GM19193 (cell line): ENCODE results near the gene PARP6.

Source experiments
- POLR2A ChIP-seq: IDR thresholded peaks from 4 replicates; pipeline ENCODE4 v1.6.1; 2011; ENCODE audit not compliant: insufficient read depth, insufficient read length; ENCODE audit errors: extremely low read depth

PARP6 gene

DNA sequence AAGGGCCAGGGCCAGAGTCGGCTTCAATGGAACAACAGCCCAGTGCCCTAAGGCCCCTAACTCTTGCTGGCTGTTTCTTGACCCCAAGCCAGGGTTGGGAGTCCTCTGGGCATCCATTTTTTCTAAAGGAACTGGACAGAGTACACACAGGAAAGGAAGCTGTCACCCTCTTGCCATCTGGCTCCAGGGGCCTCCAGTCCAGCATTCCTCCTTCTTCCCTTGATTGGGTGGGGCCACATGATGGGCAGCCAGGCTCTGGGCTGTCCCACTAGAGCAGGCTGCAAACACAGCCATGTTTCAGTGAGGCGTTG, 73.2 kb downstream of the PARP6 start:
- no peak for TF ChIP-seq POLR2A

GRCh38 chr15:72198356-72199204, 73.8 kb downstream of the PARP6 start:
- peak; percentile 38 for TF ChIP-seq POLR2A

- no peak for TF ChIP-seq POLR2A
These were observed 74.6 kb downstream of the PARP6 start, which contains the start of gene GRAMD2A for GRCh38 chr15:72197460-72198355. TSS of gene GRAMD2A (minus strand) at chr15:72197787.

DNA sequence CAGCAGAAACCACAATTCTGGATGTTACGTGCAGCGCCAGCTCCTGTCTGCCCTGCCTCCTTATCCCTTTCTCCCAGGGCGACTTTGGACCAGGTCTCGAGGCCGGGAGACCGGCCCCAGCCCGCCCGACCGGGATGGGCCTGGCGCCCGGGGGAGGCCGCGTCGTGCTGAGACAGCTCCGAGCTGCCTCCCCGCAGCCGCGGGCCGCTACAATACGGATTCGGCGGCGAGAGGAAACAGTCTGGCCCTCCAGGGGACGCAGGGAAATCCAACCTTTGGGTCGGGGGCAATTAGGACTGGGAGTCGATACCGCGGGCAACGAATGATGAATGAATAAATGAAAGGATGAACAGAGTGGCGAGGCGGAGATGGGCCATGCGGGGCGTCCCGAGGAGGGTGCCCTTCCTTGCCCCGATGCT, 75.3 kb downstream of the PARP6 start:
- TF ChIP-seq POLR2A: no peak

DNA sequence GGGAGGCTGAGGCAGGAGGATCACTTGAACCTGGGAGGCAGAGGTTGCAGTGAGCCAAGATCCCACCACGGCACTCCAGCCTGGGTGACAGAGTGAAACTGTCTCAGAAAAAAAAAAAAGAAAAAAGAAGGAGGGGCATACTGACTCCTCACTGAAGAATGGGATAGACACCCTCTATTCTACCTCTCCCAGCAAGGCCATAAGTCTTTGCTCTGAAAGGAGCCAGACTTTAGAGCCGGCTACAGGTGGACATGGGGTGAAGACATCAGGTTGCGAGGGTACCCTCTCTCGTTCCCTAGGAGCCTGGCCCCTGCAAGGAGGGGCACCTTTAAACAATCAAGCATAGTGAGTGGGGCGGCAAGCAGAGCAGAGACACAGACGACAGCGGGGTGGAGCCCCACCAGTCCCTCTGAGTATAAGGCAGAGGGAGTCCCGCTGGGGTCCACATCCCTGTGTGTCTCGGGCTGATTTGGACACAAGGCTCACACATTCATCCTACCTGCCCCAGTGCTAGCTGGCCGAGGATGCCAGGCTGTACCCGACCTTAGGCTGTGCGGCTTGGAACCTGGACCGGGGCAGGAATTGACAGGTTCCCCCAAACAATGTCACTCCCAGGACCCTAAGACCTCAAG, 75.8 kb downstream of the PARP6 start:
- no peak for TF ChIP-seq POLR2A

DNA sequence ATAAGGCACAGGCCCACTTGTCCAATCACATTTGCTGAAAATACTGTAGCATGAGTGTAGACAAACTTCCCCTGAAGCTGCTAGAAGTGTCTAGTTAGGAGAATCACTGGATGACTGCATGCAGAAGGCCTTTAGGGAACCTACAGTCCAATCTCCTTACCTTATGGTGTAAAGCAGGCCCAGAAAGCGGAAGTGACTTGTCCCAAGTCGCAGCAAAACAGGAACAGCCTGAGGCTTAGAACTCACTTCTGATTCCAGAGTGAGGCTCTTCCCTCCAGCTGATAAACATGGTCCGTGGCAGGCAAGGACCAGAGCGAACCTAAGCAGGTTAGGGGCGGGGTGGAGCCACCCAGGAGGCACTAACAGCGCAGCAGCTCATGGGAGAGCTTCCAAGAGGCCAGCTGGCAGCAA, 77.2 kb downstream of the PARP6 start:
- TF ChIP-seq POLR2A: no peak

GRCh38 chr15:72193836-72194396, 78.4 kb downstream of the PARP6 start:
- no peak for TF ChIP-seq POLR2A

DNA sequence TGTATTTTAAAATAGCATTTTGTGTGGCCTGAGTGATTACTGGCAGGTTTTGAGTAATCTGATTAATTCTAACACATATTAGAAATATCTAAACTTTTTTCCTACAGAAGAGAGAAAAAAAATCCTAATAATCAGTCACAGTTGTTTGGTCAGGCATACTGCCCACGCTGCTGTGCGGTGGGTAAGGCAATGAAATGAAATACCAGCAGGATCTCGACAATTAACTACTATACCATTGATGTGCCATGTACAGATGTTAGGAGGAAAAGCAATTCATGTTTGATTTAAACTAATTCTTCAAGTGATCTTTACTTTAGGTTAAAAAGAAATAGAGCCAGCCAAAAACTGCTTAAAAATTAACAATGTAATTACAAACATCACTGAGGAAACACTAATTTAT, 79.9 kb downstream of the PARP6 start:
- no peak for TF ChIP-seq POLR2A
